Measurements from ENCODE around the gene FFAR3.

GRCh38 chr19:35396240-35396885, 38.1 kb downstream of the FFAR3 start:
- TF ChIP-seq CTCF (IDR thresholded peaks at IDR 0.05) (no peak), POLR2A (IDR thresholded peaks at IDR 0.05) (no peak)
